ENCODE measurements around the gene C11orf71.

The C11orf71 gene

GRCh38 chr11:114398303-114398920 lies 1.9 kb downstream of the C11orf71 start:
- DNase-seq, result no peak

DNA sequence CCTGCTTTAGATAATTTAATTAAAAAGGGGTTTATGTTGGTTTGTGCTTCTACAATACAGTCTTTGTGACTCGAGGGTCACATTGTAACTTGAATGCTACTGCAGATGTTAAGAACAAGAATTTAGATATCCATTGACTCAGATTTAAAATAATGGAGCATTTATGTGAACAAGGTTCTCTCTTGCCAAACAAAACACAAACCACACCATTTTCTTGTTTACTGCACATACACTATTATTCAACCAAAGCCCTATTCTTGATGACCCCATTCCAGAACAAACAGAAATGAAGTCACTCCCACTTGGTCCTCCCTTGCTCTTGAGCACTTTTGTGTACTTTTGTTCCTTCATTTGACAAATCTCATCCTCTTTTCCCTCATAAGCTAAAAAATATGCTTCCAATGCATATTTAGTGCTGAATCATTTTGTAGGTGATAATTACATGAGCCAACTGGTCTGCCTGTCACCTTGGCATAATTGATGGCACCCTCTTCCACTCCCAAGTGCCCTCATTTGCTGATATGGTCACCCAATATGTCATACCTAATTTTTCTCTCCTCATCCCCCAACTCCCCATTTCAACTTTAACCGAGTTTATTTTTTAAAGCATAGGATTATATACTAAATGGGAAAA lies 2.8 kb downstream of the C11orf71 start:
- no peak for DNase-seq

DNA sequence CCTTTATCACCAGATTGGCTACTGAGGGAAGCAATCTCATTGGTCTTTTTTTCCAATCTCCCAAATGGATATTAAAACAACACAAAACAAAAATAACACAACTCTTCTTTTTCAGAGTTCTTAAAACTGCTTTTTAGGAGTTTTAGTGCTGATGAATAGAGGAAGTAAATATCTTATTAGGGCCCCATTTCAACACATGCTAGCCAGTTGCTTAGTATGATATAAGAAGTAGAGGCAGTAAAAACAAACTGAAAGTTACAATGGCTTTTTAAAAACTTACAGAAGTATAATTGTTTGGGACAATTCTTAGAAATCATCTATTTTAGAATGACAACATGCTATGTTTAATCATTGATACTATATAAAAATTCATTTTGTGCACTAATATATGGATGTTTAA lies 3.4 kb downstream of the C11orf71 start:
- no peak for DNase-seq

DNA sequence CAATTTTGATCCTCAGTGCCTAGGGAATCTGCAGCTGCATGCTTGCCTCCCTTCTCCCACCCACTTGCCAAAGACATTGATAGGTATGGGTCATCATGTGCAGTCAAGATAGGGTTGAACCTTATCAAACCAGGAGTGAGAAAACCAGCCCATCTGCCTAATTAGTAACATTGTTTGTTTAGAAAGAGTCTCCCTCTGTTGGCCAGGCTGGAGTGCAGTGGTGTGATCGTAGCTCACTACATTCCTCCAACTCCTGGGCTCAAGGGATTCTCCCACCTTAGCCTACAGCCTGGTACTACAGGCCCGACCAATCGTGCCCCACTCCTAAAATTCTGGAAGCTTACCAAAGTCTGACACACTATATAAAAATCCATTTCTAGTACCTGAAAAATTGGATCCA lies 4.6 kb downstream of the C11orf71 start:
- no peak for DNase-seq

DNA sequence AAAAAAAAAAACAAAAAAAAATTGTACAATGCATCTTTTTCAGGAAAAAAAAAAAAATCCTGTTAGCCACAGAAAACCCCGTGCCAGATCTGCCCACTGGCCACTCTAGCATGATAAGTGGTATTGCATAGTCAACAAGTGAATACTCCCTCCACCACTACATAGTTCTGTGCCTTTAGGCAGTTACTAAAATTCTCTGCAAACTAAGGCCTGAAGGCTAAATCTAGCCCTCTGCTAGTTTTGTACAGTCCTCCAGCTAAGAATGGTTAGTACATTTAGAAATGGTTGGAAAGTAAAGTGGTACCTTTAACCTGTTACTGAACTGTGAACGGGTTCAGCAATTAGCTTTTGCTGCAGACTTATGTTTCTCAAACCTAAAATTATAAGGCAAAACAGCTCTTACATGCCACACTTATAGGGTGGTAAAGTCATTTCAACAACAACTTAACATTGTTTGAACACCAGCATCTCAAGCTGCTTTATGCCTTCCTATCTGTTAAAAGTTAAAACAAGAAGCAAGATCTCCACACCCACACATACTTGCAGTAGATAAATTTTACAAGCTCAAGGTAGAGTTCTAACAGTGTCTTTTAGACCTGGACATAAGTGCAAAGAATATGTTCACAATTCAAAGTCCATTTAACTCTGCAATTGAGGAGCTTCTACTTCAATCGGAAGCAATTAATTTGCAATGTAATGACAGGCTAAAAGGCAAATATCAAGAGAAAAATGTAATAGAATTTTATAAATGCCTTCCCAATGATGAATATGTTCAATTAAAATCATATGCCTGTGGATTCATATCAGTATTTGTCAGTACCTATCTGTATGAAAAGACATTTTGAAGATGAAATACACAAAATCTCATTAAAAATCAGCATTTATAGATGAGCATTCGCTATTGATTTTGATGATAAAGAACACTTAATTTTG lies 7.3 kb downstream of the C11orf71 start:
- DNase-seq, result no peak

- no peak for DNase-seq
Measured at GRCh38 chr11:114386545-114386944, 13.8 kb downstream of the C11orf71 start.

- DNase-seq, result no peak
Measured at GRCh38 chr11:114386131-114386530, 14.2 kb downstream of the C11orf71 start.

DNA sequence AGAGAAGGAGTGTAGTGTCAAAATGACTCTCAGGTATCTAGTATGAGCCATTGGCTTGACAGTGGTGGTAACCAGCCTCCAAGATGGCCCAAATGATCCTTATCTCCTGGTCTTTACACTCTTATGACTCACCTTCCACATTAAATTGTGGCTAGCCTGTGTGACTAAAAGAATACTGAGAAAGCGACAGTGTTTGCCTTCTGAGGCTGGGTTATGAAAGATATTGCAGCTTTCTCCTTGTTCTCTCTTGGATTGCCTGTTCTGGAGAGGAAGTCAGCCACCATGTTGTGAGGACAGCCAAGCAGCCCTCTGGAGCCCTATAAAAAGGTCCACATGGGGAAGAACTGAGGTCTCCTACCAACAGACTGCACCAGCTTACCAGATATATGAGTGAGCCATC lies 15.8 kb downstream of the C11orf71 start:
- DNase-seq, result no peak

DNA sequence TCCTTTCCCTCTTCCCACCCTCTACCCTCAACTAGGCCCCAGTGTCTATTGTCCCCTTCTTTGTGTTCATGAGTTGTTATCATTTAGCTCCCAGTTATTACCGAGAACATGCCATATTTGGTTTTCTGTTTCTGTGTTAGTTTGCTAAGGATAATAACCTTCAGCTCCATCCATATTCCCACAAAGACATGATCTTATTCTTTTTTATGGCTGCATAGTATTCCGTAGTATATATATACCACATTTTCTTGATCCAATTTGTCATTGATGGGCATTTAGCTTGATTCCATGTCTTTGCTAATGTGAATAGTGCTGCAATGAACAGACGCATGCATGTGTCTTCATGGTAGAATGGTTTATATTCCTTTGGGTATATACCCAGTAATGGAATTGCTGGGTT lies 17.8 kb downstream of the C11orf71 start:
- DNase-seq, result no peak

- DNase-seq, result no peak
Measured at GRCh38 chr11:114379394-114380069, 20.8 kb downstream of the C11orf71 start.

DNA sequence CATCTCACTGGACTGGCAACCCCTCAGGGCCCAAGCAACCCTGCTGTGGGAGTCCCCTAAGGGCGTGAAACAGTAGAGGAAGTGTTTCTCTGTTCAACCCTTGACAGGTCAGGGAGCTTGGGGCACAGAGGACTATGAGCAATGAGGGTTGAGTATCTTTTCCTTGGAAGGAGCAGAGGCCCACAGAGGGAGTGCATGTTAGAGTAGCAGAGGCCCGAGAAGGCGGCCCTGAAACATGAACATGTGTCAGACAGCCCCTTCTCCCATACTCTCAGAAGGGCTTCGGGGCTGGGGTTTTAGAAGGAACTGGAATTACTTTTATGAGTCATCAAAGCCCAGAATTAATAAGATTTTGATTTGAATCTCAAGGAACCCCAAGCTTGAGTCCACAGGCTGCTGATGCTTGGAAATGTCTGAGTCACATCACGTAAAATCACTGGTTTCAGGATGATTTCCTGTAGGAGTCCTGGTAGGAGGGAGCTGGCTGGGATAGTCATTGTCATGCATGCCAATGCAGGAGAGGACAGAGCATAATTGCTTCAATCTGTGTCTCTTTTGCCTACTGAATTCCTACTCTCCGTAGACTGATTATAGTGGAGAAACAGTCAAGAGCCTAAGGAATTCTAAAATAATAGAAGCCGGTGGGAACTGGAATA lies 22.6 kb downstream of the C11orf71 start:
- no peak for DNase-seq

DNA sequence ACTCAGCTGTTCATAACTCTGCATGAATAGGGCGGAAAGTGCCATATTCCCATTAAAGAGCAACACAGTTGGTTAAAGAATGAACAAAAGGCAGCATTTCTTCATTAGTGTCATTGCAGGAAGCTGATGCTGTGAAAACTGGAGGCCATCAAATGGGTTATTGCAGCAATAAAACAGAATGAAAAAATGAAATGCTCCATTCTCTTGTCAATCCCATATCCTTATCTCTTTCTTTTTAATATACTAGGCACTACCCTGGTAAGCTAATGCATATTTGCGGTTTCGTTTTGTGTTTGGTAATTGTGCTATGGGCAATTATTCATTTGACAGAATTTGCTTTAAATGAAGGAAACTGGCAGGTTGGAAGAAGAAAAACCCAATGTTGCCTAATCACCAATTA lies 25.3 kb downstream of the C11orf71 start:
- DNase-seq, result no peak

- no peak for DNase-seq
Measured at GRCh38 chr11:114368918-114369680, 31.2 kb downstream of the C11orf71 start.

DNA sequence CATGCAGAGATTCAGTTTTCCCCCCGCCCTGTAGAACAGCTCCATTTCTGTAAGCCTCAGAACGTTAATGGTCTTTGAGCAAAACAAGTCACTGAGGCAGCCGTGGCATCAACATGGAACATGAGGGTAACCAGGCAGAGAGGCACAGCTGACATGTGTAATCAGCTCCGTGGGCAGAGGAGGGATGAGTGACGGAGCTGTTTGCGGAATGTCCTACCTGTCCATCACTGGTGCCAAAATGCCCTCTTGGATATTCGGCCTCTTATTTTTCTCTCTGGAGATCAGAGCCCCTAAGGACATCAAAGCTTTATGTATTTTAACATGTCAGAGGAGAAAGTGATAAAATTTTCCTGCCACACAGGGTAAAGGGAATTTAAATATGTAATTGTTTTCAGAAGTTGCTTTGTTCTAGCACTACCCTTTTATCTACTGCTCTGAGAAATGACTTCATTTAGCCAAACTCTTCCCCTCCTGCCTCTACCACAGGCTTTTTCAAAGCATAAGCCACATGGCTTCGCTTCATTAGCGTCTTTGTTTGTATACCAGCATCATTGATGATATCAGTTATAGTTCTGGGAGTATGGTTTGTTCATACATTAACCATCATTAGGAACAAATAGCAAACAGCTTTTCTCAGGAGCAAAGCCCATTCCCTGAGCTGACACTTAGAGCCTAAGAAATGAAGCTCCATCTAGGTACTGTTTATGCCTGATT lies 32.9 kb downstream of the C11orf71 start:
- no peak for DNase-seq

DNA sequence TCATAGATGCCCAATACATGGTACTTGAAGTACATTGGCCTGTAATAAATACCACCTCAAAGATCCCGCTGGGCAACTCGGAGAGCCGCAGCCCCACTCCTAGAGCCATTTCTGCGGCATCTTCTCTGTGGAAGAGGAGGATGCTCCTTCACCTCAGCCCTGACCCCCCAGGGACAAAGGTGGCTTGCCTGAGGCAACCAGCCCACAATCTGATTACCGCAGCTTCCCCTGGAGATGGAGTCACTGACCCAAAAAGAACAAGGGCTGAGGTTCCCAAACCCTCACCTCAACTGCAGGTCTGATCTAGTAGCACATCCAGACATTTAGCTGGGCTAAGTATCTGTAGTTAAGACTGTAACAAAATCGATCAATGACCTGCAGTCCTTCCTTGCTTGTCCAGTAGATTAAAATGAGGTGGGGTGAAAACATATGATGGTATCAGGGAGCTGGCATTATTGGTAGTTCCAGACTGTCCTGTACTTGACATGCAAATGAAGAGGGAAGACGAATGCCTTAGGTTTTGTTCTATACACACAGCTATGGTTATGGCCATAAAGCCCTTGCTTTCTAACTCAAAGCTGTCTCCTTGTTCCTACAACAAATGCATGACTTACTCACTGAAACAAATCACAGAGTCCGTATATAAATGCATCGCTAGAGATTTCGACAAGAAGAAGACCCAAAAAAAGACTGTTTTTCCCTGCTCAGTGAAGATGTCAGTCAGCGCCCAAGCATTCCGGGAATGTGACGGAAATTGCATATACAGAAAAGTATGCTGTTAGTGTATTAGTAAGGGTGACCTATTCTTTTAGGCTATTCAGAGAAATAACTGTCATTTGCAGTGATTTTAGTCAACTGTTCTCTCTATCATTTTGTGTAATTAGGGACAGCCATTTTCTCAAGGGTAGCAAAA lies 33.7 kb downstream of the C11orf71 start:
- no peak for DNase-seq

DNA sequence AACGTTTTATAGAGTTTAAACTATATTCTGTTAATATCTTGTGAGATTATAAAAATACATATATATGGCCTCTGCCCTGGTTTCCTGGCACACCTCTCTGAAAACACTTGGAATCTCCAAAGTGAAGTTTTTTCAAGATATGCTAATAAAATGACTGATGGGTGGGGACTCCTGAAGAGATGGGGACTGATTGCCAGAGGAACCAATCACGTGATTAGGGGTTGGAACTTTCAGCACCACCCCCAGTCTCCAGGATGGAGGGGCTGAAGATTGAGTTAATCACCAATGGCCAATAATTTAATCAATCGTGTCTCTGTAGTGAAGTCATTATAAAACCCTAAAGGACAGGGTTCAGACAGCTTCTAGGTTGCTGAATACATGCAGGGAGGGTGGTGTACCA lies 37.4 kb downstream of the C11orf71 start:
- DNase-seq, result no peak

GRCh38 chr11:114362326-114362725 lies 38.0 kb downstream of the C11orf71 start:
- no peak for DNase-seq

DNA sequence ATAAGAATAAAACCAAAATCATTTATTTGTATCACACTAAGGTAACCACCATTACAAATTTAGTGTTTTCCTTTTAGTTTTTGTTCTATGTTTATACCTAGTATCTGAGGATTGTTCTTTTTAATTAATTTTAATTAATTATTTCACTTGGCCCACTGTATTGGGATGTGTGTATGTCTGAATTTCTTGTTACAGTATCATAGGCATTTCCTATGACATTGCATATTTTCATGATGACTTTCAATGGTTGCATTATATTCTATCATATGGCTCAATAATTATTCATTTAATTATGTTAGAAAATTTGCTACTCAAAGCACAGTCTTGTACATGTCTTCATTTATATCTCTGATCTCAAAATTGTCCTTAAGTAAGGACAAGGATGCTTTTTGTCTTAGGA lies 41.0 kb downstream of the C11orf71 start:
- DNase-seq, result no peak

DNA sequence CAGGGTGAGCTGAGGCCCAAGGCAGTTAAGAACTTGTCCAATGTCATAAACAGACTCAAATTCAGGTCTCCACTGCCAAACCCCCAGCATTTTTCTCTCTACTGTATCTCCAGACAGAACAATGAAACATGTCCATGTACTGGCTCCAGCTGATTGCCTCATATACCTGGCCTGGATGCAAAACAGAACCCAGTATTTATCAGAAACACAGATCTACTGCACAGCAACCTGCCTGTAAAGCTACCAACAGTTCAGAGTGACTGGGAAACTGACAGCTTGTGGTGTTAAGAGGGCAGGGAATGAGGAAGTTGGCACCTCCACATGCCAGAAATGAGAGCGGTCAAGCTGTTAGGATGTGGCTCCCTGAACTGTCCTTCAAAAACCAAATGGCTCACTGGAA lies 41.6 kb downstream of the C11orf71 start:
- DNase-seq, result no peak

DNA sequence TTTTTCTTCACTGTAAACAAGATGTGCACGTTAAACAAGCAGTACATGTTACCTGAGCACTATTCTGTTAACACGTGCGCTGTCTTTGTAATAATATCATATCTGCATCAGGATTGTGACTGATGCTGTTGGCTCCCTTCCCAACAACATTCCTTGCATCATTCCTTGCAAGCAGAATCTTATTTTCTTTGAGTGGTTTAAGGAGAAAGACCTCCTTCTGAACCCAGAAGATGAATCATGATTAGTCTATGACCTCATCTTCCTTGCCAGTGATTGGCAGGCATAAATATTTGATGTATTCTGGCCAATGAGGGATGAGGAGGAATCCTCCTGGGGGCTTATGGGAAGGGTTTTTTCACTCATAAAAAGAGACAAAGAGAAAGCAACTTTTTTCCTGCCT lies 46.2 kb downstream of the C11orf71 start:
- DNase-seq, result no peak
